CD4-positive, alpha-beta T cell (primary cell): ENCODE data around the gene WAS. TPM values are rescaled to one million over a fixed set of nuclear protein-coding genes. Genes with fewer than 3 reads are reported as not detected.

Experiments used
- ATAC-seq: fragments of 200-7000 bp; cut with Tn5 transposase; one replicate; pipeline ENCODE4 v1.10.0; 2022; ENCODE audit warnings: mild to moderate bottlenecking; ENCODE audit not compliant: poor library complexity
- CTCF ChIA-PET: fragments of 350-600 bp; sonication (Branson Sonifier 250); formaldehyde crosslinking; loops from one replicate; lab custom pipeline; 2021; ENCODE audit warnings: antibody characterized with exemption, inconsistent platforms; lab: Charles Lee
- POLR2A ChIA-PET: fragments of 350-600 bp; sonication (Branson Sonifier 250); formaldehyde crosslinking; loops from one replicate; lab custom pipeline; 2021; ENCODE audit warnings: antibody characterized with exemption, inconsistent platforms; lab: Charles Lee
- DNase-seq, 14 experiments: peaks; one replicate each; pipeline ENCODE4 v3.0.0-alpha.2; 2013 to 2020; ENCODE audit warnings: mixed read lengths in 2 of 14
- H3K27ac ChIP-seq, 2 donors: one replicate each; pipeline versions ENCODE4 v1.5.1 to v1.7.0; 2013; ENCODE audit warnings: low read length in 2 of 2, low read depth in 1 of 2, mild to moderate bottlenecking in 1 of 2
- H3K27me3 ChIP-seq, 2 experiments: 1 replicate in 1 of 2; 2 replicates in 1 of 2; pipeline versions ENCODE4 v1.6.1 to v1.7.0; 2013; ENCODE audit warnings: low read length in 2 of 2, control low read depth in 1 of 2, mild to moderate bottlenecking in 1 of 2, moderate library complexity in 1 of 2; ENCODE audit not compliant: insufficient read depth in 2 of 2, control insufficient read depth in 1 of 2
- H3K36me3 ChIP-seq: one replicate; pipeline ENCODE4 v1.6.1; 2013; ENCODE audit warnings: low read length, control low read depth; ENCODE audit not compliant: insufficient read depth
- H3K4me1 ChIP-seq: one replicate; pipeline ENCODE4 v1.6.1; 2013; ENCODE audit warnings: low read length, control low read depth; ENCODE audit not compliant: insufficient read depth
- H3K4me3 ChIP-seq: one replicate; pipeline ENCODE4 v1.5.1; 2013; ENCODE audit warnings: mild to moderate bottlenecking, low read length, moderate library complexity
- H3K9me3 ChIP-seq, 2 experiments: 1 replicate in 1 of 2; 2 replicates in 1 of 2; pipeline versions ENCODE4 v1.6.1 to v1.7.0; 2013; ENCODE audit warnings: low read length in 2 of 2, mild to moderate bottlenecking in 2 of 2, control low read depth in 1 of 2, moderate library complexity in 1 of 2; ENCODE audit not compliant: control insufficient read depth in 1 of 2, insufficient read depth in 1 of 2
- H3K27ac Mint-ChIP-seq: one replicate; pipeline ENCODE4 v1.8.0; 2020; ENCODE audit warnings: mixed read lengths
- H3K27me3 Mint-ChIP-seq: one replicate; pipeline ENCODE4 v1.8.0; 2021; ENCODE audit warnings: mixed read lengths
- H3K36me3 Mint-ChIP-seq: one replicate; pipeline ENCODE4 v1.8.0; 2021; ENCODE audit warnings: low read depth, mixed read lengths
- H3K4me1 Mint-ChIP-seq: one replicate; pipeline ENCODE4 v1.8.0; 2021; ENCODE audit warnings: low read depth, mixed read lengths
- H3K4me3 Mint-ChIP-seq: one replicate; pipeline ENCODE4 v1.8.0; 2020; ENCODE audit warnings: mild to moderate bottlenecking, mixed read lengths
- H3K9me3 Mint-ChIP-seq: one replicate; pipeline ENCODE4 v1.8.0; 2020; ENCODE audit warnings: mixed read lengths
- intact Hi-C, 2 experiments: fragments of 100-400 bp; cut with DNase I in 1 of 2; cut with micrococcal nuclease in 1 of 2; formaldehyde crosslinking; loops; one replicate each; pipeline versions ENCODE4 v1.15.1 to v1.9.0; 2023 to 2025; cut with DNase I, micrococcal nuclease
- polyA plus RNA-seq, 2 donors: library from polyadenylated mRNA; unstranded; fragments of 120-200 nt; gene quantifications; one replicate each; pipeline ENCODE4 v1.2.1, GENCODE V29; 2013
- total RNA-seq, 174 experiments: library from RNA in 2 of 174; stranded (reverse) in 2 of 174; gene quantifications; one replicate each; pipeline ENCODE4 v1.2.3 and lab custom pipeline; 2021 to 2026
- TF ChIP-seq, protein P1 (sequence below): fragments of 200-600 bp; IDR thresholded peaks from one replicate; pipeline ENCODE4 v1.8.0; 2022; ENCODE audit warnings: antibody characterized with exemption, mild to moderate bottlenecking

Gene WAS
- total RNA-seq (10 to 100 TPM; 63.7 to 67.4 TPM), total RNA-seq (lab: John Stamatoyannopoulos, UW) (6.9 to 90.0 (median 40.3) reads per million in 172 experiments)
- 138 TPM for polyA plus RNA-seq (2013, experiment 1 of 2)
- 157 TPM for polyA plus RNA-seq (2013, experiment 2 of 2)

DNA sequence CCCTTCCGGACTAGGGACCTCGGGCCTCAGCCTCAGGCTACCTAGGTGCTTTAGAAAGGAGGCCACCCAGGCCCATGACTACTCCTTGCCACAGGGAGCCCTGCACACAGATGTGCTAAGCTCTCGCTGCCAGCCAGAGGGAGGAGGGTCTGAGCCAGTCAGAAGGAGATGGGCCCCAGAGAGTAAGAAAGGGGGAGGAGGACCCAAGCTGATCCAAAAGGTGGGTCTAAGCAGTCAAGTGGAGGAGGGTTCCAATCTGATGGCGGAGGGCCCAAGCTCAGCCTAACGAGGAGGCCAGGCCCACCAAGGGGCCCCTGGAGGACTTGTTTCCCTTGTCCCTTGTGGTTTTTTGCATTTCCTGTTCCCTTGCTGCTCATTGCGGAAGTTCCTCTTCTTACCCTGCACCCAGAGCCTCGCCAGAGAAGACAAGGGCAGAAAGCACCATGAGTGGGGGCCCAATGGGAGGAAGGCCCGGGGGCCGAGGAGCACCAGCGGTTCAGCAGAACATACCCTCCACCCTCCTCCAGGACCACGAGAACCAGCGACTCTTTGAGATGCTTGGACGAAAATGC is at the start of gene WAS:
TSS of gene WAS (plus strand) at position 389 of the 572 bp plus-strand sequence. CDS start at position 444, 55 bp downstream.
- peak within 1 kb of the TSS; percentile 82 for H3K4me3 ChIP-seq
- intact Hi-C loops = loop anchor here in 1 of 2 experiments (2.0 kb wide), 1 partner anchor 13 kb away; the partner anchor contains the start of gene SUV39H1
- TF ChIP-seq, protein P1, sequence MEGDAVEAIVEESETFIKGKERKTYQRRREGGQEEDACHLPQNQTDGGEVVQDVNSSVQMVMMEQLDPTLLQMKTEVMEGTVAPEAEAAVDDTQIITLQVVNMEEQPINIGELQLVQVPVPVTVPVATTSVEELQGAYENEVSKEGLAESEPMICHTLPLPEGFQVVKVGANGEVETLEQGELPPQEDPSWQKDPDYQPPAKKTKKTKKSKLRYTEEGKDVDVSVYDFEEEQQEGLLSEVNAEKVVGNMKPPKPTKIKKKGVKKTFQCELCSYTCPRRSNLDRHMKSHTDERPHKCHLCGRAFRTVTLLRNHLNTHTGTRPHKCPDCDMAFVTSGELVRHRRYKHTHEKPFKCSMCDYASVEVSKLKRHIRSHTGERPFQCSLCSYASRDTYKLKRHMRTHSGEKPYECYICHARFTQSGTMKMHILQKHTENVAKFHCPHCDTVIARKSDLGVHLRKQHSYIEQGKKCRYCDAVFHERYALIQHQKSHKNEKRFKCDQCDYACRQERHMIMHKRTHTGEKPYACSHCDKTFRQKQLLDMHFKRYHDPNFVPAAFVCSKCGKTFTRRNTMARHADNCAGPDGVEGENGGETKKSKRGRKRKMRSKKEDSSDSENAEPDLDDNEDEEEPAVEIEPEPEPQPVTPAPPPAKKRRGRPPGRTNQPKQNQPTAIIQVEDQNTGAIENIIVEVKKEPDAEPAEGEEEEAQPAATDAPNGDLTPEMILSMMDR = no peak
- H3K27ac Mint-ChIP-seq = peak within 1 kb of the TSS; percentile 96
- peak within 1 kb of the TSS; percentile 73 to 83 for H3K27ac ChIP-seq
- H3K4me1 ChIP-seq = peaks cover 61% of the 10 kb centered on the region
- H3K36me3 ChIP-seq = peaks cover 35% of the 10 kb centered on the region
- peak within 1 kb of the TSS; percentile 95 for H3K4me3 Mint-ChIP-seq
- no peaks in the 10 kb centered on the region for H3K27me3 Mint-ChIP-seq
- H3K36me3 Mint-ChIP-seq = peaks cover 52% of the 10 kb centered on the region
- H3K4me1 Mint-ChIP-seq = peaks cover 50% of the 10 kb centered on the region
- no peaks in the 10 kb centered on the region for H3K9me3 Mint-ChIP-seq
- no peaks in the 10 kb centered on the region for H3K9me3 ChIP-seq
- ATAC-seq (peak; percentile 85), DNase-seq (peak in 12 of 14 experiments; percentile 14 to 76 (median 36))
- CTCF ChIA-PET = interaction anchor here (1.3 to 1.6 kb wide), 2 partner anchors 30 to 35 kb away, joined by 4 read pairs; no protein-coding TSS in a partner anchor
- POLR2A ChIA-PET = interaction anchor here (0.8 to 2.6 kb wide), 15 partner anchors 9 to 276 kb away, joined by 3 to 26 read pairs (median 7); partner anchors contain the start of genes HDAC6, PQBP1, RBM3 and SLC35A2
- no peaks in the 10 kb centered on the region for H3K27me3 ChIP-seq

- ChIA-PET POLR2A (no interaction called here), CTCF (no interaction called here)
- no peaks in the 10 kb centered on the region for H3K9me3 Mint-ChIP-seq
- Histone ChIP-seq H3K27ac (no peak overlapping the region), H3K9me3 (no peaks in the 10 kb centered on the region), H3K4me3 (no peak overlapping the region), H3K36me3 (no peaks in the 10 kb centered on the region), H3K27me3 (no peaks in the 10 kb centered on the region), H3K4me1 (peaks cover 12% of the 10 kb centered on the region)
- no peaks in the 10 kb centered on the region for H3K36me3 Mint-ChIP-seq
- TF ChIP-seq, protein P1 = no peak
- H3K4me3 Mint-ChIP-seq = no peak overlapping the region
- DNase-seq (no peak), ATAC-seq (no peak)
- no peaks in the 10 kb centered on the region for H3K27me3 Mint-ChIP-seq
- no peak overlapping the region for H3K27ac Mint-ChIP-seq
- intact Hi-C loops = loop anchor here in 1 of 2 experiments (10.0 kb wide), 1 partner anchor 1688 kb away; no protein-coding TSS in a partner anchor
- peaks cover 9% of the 10 kb centered on the region for H3K4me1 Mint-ChIP-seq
Measured at GRCh38 chrX:48636301-48636700, 47.3 kb upstream of the WAS start.

GRCh38 chrX:48636776-48637175 is 46.8 kb upstream of the WAS start:
- H3K4me3 Mint-ChIP-seq = no peak overlapping the region
- H3K9me3 Mint-ChIP-seq = no peaks in the 10 kb centered on the region
- TF ChIP-seq, protein P1 = no peak
- ATAC-seq (no peak), DNase-seq (no peak)
- H3K36me3 ChIP-seq = no peaks in the 10 kb centered on the region
- peaks cover 7% of the 10 kb centered on the region for H3K4me1 ChIP-seq
- H3K27ac Mint-ChIP-seq = no peak overlapping the region
- no peak overlapping the region for H3K4me3 ChIP-seq
- no peaks in the 10 kb centered on the region for H3K27me3 Mint-ChIP-seq
- POLR2A ChIA-PET = interaction anchor here (0.7 kb wide), 1 partner anchor 319 kb away, joined by 3 read pairs; no protein-coding TSS in a partner anchor
- no peaks in the 10 kb centered on the region for H3K36me3 Mint-ChIP-seq
- intact Hi-C loops = loop anchor here in 1 of 2 experiments (10.0 kb wide), 1 partner anchor 1688 kb away; no protein-coding TSS in a partner anchor
- H3K27ac ChIP-seq = no peak overlapping the region
- CTCF ChIA-PET = no interaction called here
- no peaks in the 10 kb centered on the region for H3K9me3 ChIP-seq
- H3K4me1 Mint-ChIP-seq = peaks cover 4% of the 10 kb centered on the region
- H3K27me3 ChIP-seq = no peaks in the 10 kb centered on the region
